Fibroblast of skin of back (primary cell): ENCODE results near the gene TOMM6. TPM values are rescaled to one million over a fixed set of nuclear protein-coding genes. Genes with fewer than 3 reads are reported as not detected.
A peak's percentile ranks its signal among the peaks of the same experiment; 100 is the strongest.

Experiments
- DNase-seq: peaks from one replicate; pipeline ENCODE4 v3.0.0-alpha.2; 2013
- polyA plus RNA-seq, 2 experiments: library from polyadenylated mRNA; unstranded; fragments of 120-200 nt; gene quantifications; one replicate each; pipeline ENCODE4 v1.2.1, GENCODE V29; 2013; ENCODE audit not compliant: insufficient read length in 2 of 2

TOMM6 gene
- 154 TPM for polyA plus RNA-seq (2013, experiment 1 of 2; ENCODE audit: insufficient read length)
- polyA plus RNA-seq (2013, experiment 2 of 2; ENCODE audit: insufficient read length), result 106 TPM

GRCh38 chr6:41787219-41787917, at the start of gene TOMM6:
Gene TOMM6 (plus strand): TSS chr6:41787694. CDS start chr6:41787698, 4 bp downstream.
- peak; percentile 92 for DNase-seq

GRCh38 chr6:41739041-41739440, 48.5 kb upstream of the TOMM6 start:
- peak; percentile 22 for DNase-seq

GRCh38 chr6:41740366-41741162, 46.9 kb upstream of the TOMM6 start:
- DNase-seq, result no peak

DNA sequence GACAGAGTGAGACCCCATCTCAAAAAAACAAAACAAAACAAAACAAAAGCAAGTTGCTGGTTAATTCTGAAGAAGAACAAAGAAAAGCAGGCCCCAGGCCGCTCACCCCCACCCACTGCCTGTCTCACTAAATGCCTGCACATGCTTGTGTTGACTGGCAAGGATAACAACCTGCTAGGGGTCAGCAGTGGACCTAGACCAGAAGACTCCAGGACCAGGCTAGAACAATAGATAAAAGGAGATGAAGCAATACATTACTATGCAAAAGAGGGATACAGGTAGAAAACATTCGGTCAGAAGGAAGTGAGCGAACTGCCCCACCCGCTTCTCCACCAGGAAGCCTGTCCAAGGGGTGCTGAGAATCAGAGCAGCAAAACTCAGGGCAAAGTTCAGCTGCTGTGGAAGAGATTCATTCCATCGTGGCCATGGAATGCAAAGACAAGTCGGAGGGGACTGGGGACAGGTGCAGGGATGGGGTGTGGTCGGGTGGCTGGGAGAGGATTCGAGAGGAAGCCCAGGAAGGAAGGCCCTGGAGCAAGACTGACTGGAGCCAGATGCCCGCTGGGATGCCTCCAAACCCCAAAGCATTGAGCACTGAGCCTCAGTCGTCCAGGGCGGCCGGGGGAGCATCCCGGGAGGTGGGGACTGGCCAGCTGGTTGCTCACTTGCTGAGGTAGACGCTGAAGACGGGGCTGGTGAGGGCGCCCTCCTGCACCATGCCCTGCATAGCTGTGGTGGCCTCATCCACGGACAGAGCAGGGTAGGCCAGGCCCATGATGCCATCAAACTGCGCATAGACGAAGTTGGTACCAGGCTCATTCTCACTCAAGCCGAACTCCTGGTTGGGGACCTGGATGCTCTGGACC, 45.6 kb upstream of the TOMM6 start:
- no peak for DNase-seq

DNA sequence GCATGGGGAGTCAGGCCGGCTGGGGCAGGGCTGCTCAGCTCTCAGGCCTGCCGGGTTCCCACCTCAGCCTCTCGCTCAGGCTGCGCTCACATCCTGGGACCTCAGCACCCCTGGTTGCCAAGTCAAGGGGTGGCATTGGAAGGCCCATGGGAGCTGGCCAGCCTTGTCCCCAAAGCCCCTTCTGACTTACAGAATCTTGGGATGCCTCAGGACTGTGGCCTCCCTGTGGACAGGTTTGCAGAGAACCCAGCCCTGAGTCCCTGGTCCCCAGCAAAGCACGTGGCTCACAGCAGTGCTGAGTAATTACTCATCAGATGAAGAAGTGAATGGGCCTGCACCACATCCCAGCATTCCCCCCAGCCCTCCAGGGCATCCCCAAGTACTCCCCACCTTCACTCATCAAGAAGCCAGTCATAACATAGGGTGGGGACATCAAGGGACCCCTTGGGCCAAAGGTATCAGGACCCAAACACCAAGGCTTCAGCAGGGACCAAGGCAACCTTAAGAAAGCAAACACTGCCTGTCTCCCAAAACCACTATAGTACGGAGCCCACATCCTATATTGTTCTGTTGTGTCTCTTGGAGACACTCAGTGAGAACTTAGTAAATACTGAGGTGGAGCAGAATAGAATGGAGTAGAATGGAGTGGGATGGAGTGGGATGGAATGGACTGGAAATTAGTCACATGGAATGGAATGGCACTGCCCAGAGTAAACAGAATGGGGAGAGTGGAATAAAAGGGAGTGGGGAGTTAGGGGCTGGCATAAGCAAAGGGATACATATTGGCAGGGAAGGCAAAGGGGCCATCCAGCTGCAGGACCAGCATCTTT, 43.9 kb upstream of the TOMM6 start:
- no peak for DNase-seq

GRCh38 chr6:41744236-41744787, 43.2 kb upstream of the TOMM6 start:
- no peak for DNase-seq

DNA sequence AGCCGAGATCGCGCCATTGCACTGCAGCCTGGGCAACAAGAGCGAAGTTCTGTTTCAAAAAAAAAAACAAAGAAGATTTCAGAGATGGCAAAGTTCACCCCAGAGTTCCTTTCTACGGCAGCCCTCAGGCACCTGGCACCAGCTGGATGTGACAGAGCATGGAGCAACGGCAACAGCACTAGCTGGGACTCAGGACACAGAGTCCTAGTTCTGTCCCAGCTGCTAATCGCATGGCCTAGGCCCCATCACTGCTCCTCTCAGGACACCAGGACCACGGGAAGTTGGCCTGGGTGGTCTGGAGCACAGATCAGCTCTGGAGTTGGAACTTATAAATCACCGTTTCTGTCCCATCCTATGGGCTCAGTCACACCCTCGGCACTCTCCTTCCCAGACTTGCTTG, 41.4 kb upstream of the TOMM6 start:
- DNase-seq, result no peak

DNA sequence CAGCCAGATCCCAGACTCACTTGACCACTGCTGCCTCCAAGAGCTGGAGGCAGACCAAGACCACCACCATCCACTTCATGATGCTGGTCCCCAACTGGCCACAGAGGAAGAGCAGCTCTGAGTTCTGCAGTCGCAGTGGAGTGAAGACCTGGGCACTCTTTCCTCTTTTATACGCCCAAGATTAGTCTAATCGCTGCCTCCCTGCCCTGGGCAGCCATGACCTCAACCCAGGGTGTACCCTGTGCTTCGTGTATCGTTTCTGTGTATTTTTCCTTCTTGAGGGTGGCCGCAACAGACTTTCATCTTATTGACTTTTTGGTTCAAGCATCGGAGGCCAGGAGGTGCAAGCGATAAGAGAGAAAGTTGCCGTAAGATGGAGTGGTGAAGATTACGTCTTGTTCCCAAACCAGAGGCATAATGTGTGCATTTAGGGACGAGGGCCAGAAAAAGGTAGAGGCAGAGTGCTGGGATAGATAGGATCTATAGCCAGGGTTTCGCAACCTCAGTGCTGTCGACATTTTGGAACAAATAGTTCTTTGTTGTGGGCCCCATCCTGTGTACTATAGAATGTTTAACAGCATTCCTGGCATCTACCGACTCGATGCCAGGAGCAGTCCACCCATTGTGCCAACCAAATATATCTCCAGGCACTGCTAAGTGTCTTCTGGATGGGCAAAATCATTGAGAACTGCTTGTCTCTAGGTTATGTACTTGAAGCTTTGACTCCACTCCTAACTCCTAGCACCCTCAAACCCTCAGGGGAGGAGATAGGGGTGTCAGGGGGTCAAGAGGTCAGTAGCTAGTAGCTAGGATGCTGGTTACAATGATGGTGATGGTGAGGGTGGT, 40.0 kb upstream of the TOMM6 start, which contains the start of gene PGC:
Gene PGC (minus strand): TSS at position 142 of the 846 bp plus-strand sequence. CDS start 63 bp downstream, at position 79.
- DNase-seq, result no peak

DNA sequence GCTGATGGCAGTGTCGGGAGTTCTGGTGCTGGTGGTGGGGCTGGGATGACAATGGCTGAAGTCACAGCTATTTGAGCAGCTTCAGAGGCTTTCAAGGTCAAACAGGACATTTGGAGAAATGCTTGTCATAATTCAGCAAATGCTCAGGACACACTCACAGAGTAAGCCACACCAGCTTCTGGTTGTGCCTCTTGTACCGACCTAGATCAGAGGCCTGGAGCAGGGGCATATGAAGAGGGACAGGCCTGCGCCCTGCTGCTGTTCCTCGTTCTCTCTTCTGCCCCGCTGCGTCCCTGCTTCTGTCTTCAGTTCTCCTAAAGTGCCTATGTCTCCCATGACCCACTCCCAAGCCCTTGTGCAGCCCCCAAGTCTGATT, 39.4 kb upstream of the TOMM6 start:
- no peak for DNase-seq

- DNase-seq, result no peak
Measured at GRCh38 chr6:41748542-41748941, 39.0 kb upstream of the TOMM6 start.

GRCh38 chr6:41750374-41750773, 37.1 kb upstream of the TOMM6 start:
- DNase-seq, result no peak

- DNase-seq, result no peak
Measured at GRCh38 chr6:41755895-41756294, 31.6 kb upstream of the TOMM6 start.

- no peak for DNase-seq
Measured at GRCh38 chr6:41756354-41756753, 31.1 kb upstream of the TOMM6 start.

DNA sequence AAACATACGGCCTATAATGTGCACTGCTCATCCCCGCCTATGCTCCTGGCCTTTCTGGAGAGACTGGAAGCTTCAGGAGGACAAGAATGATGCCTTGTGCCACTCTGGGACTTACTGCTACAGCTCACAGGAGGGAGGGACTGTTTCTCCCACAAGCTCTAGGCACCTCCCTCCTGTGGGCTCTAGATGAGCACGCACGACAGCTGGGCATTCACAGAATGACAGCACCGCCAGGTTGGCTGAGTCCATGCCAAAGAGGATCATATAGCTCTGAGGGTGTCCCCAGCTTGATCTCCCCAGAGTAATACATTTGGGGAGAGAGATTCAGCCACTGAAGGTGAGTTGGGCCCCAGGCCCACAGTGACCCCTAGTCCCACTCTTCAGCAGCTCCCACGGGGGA, 30.2 kb upstream of the TOMM6 start:
- no peak for DNase-seq

DNA sequence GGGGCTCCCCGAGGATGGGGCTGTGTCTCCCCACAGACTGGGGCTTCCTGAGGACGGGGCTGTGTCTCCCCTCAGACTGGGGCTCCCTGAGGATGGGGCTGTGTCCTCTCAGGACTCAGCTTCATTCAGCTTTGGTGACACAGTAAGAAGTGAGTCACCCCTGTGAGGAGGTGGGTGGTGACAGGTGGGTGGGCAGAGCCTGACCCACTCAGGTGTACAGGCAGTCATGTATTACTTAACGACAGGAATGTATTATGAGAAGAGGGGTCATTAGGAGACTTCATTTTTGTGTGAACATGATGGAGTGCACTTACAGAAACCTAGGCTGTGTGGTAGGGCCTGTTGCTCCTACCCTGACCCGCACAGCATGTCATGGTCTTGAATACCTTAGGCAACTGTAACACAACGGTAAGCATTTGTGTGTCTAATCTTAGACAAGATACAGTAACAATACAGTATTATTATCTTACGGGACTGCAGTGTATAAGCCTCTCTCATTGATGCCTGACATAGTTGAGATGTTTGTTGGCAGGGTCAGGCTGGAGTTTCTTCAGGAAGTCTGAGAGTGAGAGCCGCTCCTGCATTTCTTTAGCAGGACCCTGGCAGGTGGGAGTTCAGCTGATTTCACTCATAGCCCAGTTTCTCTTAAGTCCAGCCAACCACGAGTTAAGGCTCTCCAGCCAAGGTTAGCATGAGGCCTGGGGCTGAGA, 29.4 kb upstream of the TOMM6 start:
- no peak for DNase-seq

DNA sequence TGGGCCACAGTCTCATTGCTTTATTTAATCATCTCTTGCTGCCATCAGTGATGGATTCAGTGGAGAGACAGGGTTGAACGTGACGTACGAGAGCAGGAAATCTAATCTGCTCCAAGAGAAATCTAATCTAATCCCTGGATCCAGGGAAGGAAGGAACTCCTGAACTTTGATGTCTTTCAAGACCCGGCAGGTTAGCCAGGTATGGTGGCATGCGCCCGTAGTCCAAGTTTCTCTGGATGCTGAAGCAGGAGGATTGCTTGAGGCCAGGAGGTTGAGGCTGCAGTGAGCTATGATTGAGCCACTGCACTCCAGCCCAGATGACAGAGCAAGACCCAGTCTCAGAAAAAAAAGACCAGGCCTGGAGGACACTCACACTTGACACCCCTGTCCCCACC, 28.9 kb upstream of the TOMM6 start:
- DNase-seq, result no peak

DNA sequence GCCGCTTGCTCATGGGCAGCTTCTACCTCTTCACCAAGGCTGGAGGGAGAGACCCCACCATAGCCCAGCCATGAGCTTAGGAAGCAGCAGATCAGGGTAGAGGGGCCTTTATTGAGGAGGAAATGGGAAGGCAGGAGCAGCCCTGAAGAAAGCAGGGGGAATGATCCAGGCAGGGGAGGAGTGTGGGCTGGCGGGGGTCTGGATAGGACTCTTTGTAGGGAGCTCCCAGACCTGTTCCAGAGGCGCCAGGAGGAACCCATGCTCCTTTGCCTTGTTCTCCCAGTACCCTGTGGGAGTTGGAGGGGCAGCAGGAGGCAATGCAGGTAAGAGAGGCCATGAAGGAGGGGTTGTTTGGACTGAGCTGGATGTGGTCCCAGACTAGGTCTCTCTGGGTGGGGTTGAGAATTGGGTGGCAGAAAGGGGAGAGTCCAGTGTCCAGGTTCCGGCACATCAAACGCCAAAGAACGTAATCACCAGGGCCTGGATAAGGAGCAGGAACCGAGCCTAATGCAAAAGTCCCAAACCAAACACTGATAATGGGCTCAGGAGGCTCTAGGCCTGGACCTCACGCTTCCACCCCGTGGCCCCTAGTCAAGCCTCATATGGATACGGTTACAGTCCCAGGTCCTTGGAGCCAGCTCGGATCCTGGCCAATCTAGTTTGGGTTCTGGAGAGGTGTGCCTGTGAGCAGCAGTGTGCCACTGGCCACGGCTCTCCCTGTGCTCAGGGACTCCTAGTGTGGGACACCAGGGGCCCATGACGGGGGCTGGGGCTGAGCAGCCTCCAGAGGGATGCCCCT, 28.2 kb upstream of the TOMM6 start:
- no peak for DNase-seq

GRCh38 chr6:41759905-41760579, 27.5 kb upstream of the TOMM6 start:
- no peak for DNase-seq

DNA sequence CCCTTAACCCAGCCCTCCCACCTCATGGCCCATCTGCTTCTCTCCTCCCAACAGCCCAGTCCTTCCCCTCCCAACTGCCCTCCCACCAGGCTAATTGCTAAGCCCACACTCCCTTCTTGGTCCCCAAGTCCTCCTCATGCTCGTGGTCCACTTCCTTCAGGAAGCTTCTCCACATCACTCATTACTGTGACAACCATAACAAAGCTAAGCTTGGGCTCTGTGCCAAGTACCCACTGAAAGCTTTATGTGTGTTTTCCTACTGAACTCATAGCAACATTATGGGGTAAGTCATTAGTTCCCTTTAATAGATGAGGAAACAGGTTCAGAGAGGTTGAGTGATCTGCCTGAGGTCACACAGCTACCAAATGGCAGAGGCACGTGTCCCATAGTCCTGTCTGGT, 24.0 kb upstream of the TOMM6 start:
- DNase-seq, result no peak
